Prostate gland (tissue), 2 donors: Measurements from ENCODE around the gene MGLL.

ENCODE experiments used
- CTCF ChIP-seq, 4 experiments: fragments of 200-600 bp in 2 of 4; fragments of 450-650 bp in 2 of 4; sonication (generic) in 2 of 4; IDR thresholded peaks; 1 replicate in 3 of 4; 2 replicates in 1 of 4; pipeline ENCODE4 v1.5.1; 2016 to 2019; ENCODE audit warnings: antibody characterized with exemption in 4 of 4, mild to moderate bottlenecking in 2 of 4, moderate library complexity in 2 of 4
- POLR2A ChIP-seq: fragments of 450-650 bp; IDR thresholded peaks from one replicate; pipeline ENCODE4 v1.6.1; 2016; ENCODE audit warnings: antibody characterized with exemption, mild to moderate bottlenecking
- POLR2AphosphoS5 ChIP-seq: sonication (generic); formaldehyde crosslinking; IDR thresholded peaks from one replicate; pipeline ENCODE4 v1.6.1; 2017; ENCODE audit warnings: antibody characterized with exemption

DNA sequence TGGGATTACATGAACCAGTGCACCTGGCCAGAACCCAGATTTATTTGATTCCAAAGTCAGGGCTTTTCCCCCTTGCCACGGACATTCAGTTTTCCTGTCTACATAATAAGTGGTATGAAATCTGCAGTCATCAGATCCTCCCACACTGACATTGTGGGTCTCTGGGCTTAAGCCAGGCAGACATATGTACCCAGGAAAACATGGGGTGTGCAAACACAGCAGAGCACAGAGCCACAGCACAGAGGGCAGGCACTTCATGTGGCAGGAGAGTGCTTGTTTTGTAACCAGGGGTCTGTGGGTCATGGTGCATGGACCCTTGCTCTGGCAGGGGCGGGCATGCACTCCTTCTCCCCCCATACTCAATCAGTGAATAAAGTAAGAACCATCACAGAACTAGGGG is 155.6 kb downstream of the MGLL start:
- TF ChIP-seq POLR2A = no peak
- TF ChIP-seq CTCF (IDR thresholded peaks at IDR 0.05) = no peak
- no peak for TF ChIP-seq POLR2AphosphoS5
